SK-N-MC (cell line): ENCODE measurements around the gene TXNDC11.

Experiments used
- DNase-seq: peaks from one replicate; pipeline ENCODE4 v3.0.0-alpha.2; 2011; ENCODE audit warnings: low read depth, low spot score
- H3K27ac ChIP-seq: fragments of 200-600 bp; sonication (generic); 2 replicates; pipeline ENCODE4 v1.5.1; 2016; ENCODE audit warnings: mixed run types
- H3K36me3 ChIP-seq: fragments of 200-600 bp; sonication (generic); 2 replicates; pipeline ENCODE4 v1.6.1; 2017; ENCODE audit warnings: antibody characterized with exemption, low read length, mixed read lengths; ENCODE audit not compliant: insufficient read depth
- H3K4me3 ChIP-seq: fragments of 200-600 bp; sonication (generic); 2 replicates; pipeline ENCODE4 v1.5.1; 2016
- H3K9ac ChIP-seq: fragments of 200-600 bp; sonication (generic); 2 replicates; pipeline ENCODE4 v1.8.0; 2017; ENCODE audit warnings: mixed run types, mixed read lengths; ENCODE audit not compliant: insufficient read length
- H3K9me3 ChIP-seq: fragments of 200-600 bp; sonication (generic); 2 replicates; pipeline ENCODE4 v1.6.1; 2017; ENCODE audit warnings: low read depth, mild to moderate bottlenecking, antibody characterized with exemption, low read length, moderate library complexity, mixed read lengths
- EZH2 ChIP-seq: fragments of 200-600 bp; sonication (generic); IDR thresholded peaks from one replicate; pipeline ENCODE4 v1.6.1; 2017; ENCODE audit warnings: antibody characterized with exemption
- FOXP2 ChIP-seq: optimal IDR thresholded peaks from 2 replicates; pipeline ENCODE3; 2011; ENCODE audit warnings: mild to moderate bottlenecking, moderate library complexity; ENCODE audit not compliant: insufficient read depth; ENCODE audit errors: extremely low read length, control extremely low read depth
- POLR2AphosphoS5 ChIP-seq: IDR thresholded peaks from 2 replicates; pipeline ENCODE4 v1.6.1; 2012; ENCODE audit warnings: mild to moderate bottlenecking, low read depth, low read length, borderline replicate concordance

The TXNDC11 gene

GRCh38 chr16:11677959-11678881, 64.4 kb downstream of the TXNDC11 start:
- H3K36me3 ChIP-seq: peaks cover 25% of the 10 kb centered on the region; the same call in 1 of the 2 replicates
- H3K4me3 ChIP-seq: no peak overlapping the region
- TF ChIP-seq EZH2: no peak
- DNase-seq: no peak
- H3K9me3 ChIP-seq: no peaks in the 10 kb centered on the region
- no peak overlapping the region for H3K9ac ChIP-seq
- no peak overlapping the region for H3K27ac ChIP-seq

GRCh38 chr16:11677451-11677951, 65.2 kb downstream of the TXNDC11 start:
- DNase-seq: no peak
- Histone ChIP-seq H3K9me3 (no peaks in the 10 kb centered on the region), H3K27ac (no peak overlapping the region), H3K4me3 (no peak overlapping the region), H3K9ac (no peak overlapping the region), H3K36me3 (peaks cover 25% of the 10 kb centered on the region; the same call in 1 of the 2 replicates)
- TF ChIP-seq POLR2AphosphoS5: no peak
- TF ChIP-seq EZH2: no peak
- no peak for TF ChIP-seq FOXP2

- Histone ChIP-seq H3K27ac (no peak overlapping the region), H3K9ac (no peak overlapping the region), H3K4me3 (no peak overlapping the region), H3K9me3 (no peaks in the 10 kb centered on the region), H3K36me3 (peaks cover 25% of the 10 kb centered on the region; the same call in 1 of the 2 replicates)
- no peak for TF ChIP-seq EZH2
- no peak for TF ChIP-seq POLR2AphosphoS5
- no peak for TF ChIP-seq FOXP2
- DNase-seq: no peak
These were observed 65.9 kb downstream of the TXNDC11 start for GRCh38 chr16:11676799-11677198.

DNA sequence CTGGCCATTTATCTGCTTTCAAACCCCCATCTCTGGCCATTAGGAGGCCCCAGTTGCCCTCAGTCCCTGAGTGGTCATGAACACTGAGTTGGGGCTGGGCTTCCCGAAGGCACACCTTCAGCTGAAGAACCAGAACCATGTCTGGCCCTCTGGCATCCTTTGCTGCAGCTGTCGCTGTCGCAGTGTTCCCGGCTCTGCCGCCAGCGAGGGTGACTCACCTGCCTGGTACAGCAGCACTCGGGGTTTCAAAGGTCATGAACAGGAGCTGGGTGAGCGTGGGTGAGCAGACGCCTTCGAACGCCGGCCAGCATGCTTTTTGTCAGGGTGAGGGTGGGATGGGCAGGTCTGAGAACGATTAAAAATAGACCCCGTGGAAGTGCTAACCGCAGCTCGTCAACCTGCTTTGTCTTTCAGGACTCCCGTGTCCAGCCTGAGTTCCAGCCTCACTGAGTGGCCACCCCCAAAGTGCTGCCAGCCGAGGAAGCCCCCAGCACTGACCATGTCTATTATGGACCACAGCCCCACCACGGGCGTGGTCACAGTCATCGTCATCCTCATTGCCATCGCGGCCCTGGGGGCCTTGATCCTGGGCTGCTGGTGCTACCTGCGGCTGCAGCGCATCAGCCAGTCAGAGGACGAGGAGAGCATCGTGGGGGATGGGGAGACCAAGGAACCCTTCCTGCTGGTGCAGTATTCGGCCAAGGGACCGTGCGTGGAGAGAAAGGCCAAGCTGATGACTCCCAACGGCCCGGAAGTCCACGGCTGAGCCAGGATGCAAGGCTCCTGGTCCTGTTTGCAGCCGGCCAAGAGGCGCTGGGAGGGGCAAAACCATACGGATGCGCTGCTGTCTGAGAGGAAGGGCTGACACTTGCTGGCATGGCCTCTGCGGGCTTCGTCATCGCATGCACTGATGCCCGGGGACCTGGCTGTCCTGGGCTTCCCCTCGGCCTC, 66.8 kb downstream of the TXNDC11 start:
- Histone ChIP-seq H3K36me3 (peaks cover 25% of the 10 kb centered on the region; the same call in 1 of the 2 replicates), H3K9ac (no peak overlapping the region), H3K9me3 (no peaks in the 10 kb centered on the region), H3K27ac (no peak overlapping the region), H3K4me3 (no peak overlapping the region)
- DNase-seq: no peak
- TF ChIP-seq EZH2: no peak
- no peak for TF ChIP-seq FOXP2
- TF ChIP-seq POLR2AphosphoS5: no peak

- peaks cover 25% of the 10 kb centered on the region; the same call in 1 of the 2 replicates for H3K36me3 ChIP-seq
- TF ChIP-seq EZH2 (no peak), FOXP2 (no peak), POLR2AphosphoS5 (no peak)
These were observed 67.7 kb downstream of the TXNDC11 start for GRCh38 chr16:11674818-11675560.

GRCh38 chr16:11674001-11674817, 68.4 kb downstream of the TXNDC11 start:
- H3K4me3 ChIP-seq: no peak overlapping the region
- H3K9me3 ChIP-seq: no peaks in the 10 kb centered on the region
- H3K36me3 ChIP-seq: peaks cover 24% of the 10 kb centered on the region; the same call in 1 of the 2 replicates
- no peak for DNase-seq
- H3K27ac ChIP-seq: no peak overlapping the region
- TF ChIP-seq EZH2 (no peak), POLR2AphosphoS5 (no peak), FOXP2 (no peak)
- no peak overlapping the region for H3K9ac ChIP-seq

More at GRCh38 chr16:11674818-11675560, 67.7 kb downstream of the TXNDC11 start:
- DNase-seq: no peak
- Histone ChIP-seq H3K9me3 (no peaks in the 10 kb centered on the region), H3K9ac (no peak overlapping the region), H3K27ac (no peak overlapping the region), H3K4me3 (no peak overlapping the region)
